ENCODE measurements around the gene PRKG1. TPM values are rescaled to one million over a fixed set of nuclear protein-coding genes. Genes with fewer than 3 reads are reported as not detected.

Gene PRKG1
- total and polyA plus RNA-seq, 2 of the 4 experiments (the other 2 are of a cell fraction): 3.5 to 18.3 TPM

DNA sequence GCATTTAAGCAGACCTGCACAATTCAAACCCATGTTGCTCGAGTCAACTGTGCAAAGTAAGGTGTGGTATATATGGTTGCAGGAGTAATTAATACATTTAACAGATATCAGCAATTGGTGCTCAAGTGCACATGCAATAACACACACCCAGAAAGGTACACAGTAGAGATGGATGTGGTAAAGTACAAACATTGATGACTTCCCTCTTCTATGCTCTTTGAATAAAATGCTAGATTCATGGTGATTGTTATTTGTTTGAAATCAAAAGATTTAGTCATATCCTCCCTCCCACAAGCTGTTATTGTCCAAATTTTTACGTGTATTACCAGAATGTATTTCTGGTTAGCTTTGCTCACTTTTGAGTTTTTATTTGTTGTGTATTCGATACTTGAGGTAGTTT, 887.1 kb downstream of the PRKG1 start:
- Histone ChIP-seq H3K4me3 (ENCODE audit: insufficient read depth, low read depth, low read length) (no peak overlapping the region), H2BK20ac (ENCODE audit: low read depth, low read length) (no peak overlapping the region), H2AFZ (replicated peaks; ENCODE audit: low read length, poor library complexity) (no peak overlapping the region), H4K8ac (ENCODE audit: low read depth in 2 of 2, low read length in 2 of 2) (no peak overlapping the region), H4K5ac (ENCODE audit: low read depth, low read length) (no peak overlapping the region), H3K56ac (ENCODE audit: extremely low read depth, insufficient read depth, low read length) (no peak overlapping the region), H3K23ac (ENCODE audit: low read depth, low read length) (no peak overlapping the region), H3K4me2 (ENCODE audit: low read depth, low read length) (no peak overlapping the region), H2AK5ac (ENCODE audit: low read depth, low read length) (no peak overlapping the region), H2BK5ac (ENCODE audit: low read depth, low read length, poor library complexity, severe bottlenecking) (no peak overlapping the region), H2BK15ac (ENCODE audit: low read depth, low read length) (no peak overlapping the region), H3K18ac (ENCODE audit: low read depth, low read length) (no peak overlapping the region), H3K9ac (ENCODE audit: low read depth, low read length) (no peak overlapping the region), H2BK120ac (ENCODE audit: low read depth, low read length) (no peak overlapping the region), H3K9me3 (ENCODE audit: control insufficient read depth, insufficient read depth, low read length) (no peaks in the 10 kb centered on the region), H3K36me3 (ENCODE audit: control insufficient read depth, insufficient read depth, low read length) (no peaks in the 10 kb centered on the region), H3K79me1 (ENCODE audit: low read depth in 1 of 2, low read length in 2 of 2) (no peaks in the 10 kb centered on the region), H3K27me3 (ENCODE audit: control insufficient read depth, insufficient read depth, low read length) (no peaks in the 10 kb centered on the region), H3K9me1 (ENCODE audit: insufficient read depth, low read length) (0 out of 2 replicates have a peak, but pooled peaks cover 2% of the 10 kb centered on the region), H3K4me1 (ENCODE audit: control insufficient read depth, insufficient read depth, low read length) (no peaks in the 10 kb centered on the region), H3K27ac (ENCODE audit: insufficient read depth, low read length) (no peak overlapping the region), H2AK9ac (replicated peaks; ENCODE audit: low read depth, low read length, poor library complexity) (no peak overlapping the region), H4K20me1 (ENCODE audit: insufficient read depth, low read length) (no peaks in the 10 kb centered on the region), H3K14ac (replicated peaks; ENCODE audit: low read depth, low read length) (no peak overlapping the region), H4K91ac (ENCODE audit: insufficient read depth, low read depth, low read length) (no peak overlapping the region), H3K4ac (ENCODE audit: low read depth, low read length) (no peak overlapping the region)
- intact Hi-C loops (cut with micrococcal nuclease) (loop anchor here (2.0 to 10.0 kb wide), 5 partner anchors 253 to 895 kb away; partner anchors contain the start of gene CSTF2T), in situ Hi-C loops (cut with MboI; ENCODE audit: low sequenced_read_pairs) (loop anchor here (10.0 to 25.0 kb wide), 2 partner anchors 549 to 897 kb away; no protein-coding TSS in a partner anchor), dilution Hi-C loops (cut with HindIII; ENCODE audit: low sequenced_read_pairs, unreplicated experiment) (no loop called here)
- DNase-seq (no peak), ATAC-seq (ENCODE audit: low read depth) (no peak)
- TF ChIP-seq, protein P1, sequence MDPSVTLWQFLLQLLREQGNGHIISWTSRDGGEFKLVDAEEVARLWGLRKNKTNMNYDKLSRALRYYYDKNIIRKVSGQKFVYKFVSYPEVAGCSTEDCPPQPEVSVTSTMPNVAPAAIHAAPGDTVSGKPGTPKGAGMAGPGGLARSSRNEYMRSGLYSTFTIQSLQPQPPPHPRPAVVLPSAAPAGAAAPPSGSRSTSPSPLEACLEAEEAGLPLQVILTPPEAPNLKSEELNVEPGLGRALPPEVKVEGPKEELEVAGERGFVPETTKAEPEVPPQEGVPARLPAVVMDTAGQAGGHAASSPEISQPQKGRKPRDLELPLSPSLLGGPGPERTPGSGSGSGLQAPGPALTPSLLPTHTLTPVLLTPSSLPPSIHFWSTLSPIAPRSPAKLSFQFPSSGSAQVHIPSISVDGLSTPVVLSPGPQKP (IDR thresholded peaks at IDR 0.05; ENCODE audit: borderline replicate concordance, low read depth, low read length): no peak
- TF ChIP-seq RAD21 (IDR thresholded peaks at IDR 0.05; ENCODE audit: low read length): no peak
- no peak for TF ChIP-seq CHD1 (IDR thresholded peaks at IDR 0.05; ENCODE audit: low read depth, low read length)
- no peak for TF ChIP-seq CEBPB (IDR thresholded peaks at IDR 0.05; ENCODE audit: low read depth, low read length)
- TF ChIP-seq BHLHE40 (IDR thresholded peaks at IDR 0.05; ENCODE audit: low read depth, low read length): no peak
- no peak for TF ChIP-seq MAFK (IDR thresholded peaks at IDR 0.05; ENCODE audit: low read depth, low read length)
- TF ChIP-seq NFE2L2 (IDR thresholded peaks at IDR 0.05; ENCODE audit: low read depth, low read length): no peak
- no peak for TF ChIP-seq POLR2A (IDR thresholded peaks at IDR 0.05; ENCODE audit: low read depth, low read length)
- no peak for TF ChIP-seq MAZ (IDR thresholded peaks at IDR 0.05; ENCODE audit: borderline replicate concordance, low read depth, low read length)
- TF ChIP-seq, protein P2, sequence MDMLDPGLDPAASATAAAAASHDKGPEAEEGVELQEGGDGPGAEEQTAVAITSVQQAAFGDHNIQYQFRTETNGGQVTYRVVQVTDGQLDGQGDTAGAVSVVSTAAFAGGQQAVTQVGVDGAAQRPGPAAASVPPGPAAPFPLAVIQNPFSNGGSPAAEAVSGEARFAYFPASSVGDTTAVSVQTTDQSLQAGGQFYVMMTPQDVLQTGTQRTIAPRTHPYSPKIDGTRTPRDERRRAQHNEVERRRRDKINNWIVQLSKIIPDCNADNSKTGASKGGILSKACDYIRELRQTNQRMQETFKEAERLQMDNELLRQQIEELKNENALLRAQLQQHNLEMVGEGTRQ (IDR thresholded peaks at IDR 0.05; ENCODE audit: low read depth, low read length): no peak
- TF ChIP-seq RFX5 (IDR thresholded peaks at IDR 0.05; ENCODE audit: low read depth, low read length): no peak
- TF ChIP-seq SMC3 (IDR thresholded peaks at IDR 0.05; ENCODE audit: low read depth, low read length): no peak
- TF ChIP-seq RCOR1 (IDR thresholded peaks at IDR 0.05; ENCODE audit: insufficient replicate concordance, low read length): no peak
- no peak for TF ChIP-seq MXI1 (IDR thresholded peaks at IDR 0.05; ENCODE audit: borderline replicate concordance, low read depth, low read length)
- TF ChIP-seq FOS (IDR thresholded peaks at IDR 0.05; ENCODE audit: low read depth, low read length): no peak
- TF ChIP-seq, protein P3, sequence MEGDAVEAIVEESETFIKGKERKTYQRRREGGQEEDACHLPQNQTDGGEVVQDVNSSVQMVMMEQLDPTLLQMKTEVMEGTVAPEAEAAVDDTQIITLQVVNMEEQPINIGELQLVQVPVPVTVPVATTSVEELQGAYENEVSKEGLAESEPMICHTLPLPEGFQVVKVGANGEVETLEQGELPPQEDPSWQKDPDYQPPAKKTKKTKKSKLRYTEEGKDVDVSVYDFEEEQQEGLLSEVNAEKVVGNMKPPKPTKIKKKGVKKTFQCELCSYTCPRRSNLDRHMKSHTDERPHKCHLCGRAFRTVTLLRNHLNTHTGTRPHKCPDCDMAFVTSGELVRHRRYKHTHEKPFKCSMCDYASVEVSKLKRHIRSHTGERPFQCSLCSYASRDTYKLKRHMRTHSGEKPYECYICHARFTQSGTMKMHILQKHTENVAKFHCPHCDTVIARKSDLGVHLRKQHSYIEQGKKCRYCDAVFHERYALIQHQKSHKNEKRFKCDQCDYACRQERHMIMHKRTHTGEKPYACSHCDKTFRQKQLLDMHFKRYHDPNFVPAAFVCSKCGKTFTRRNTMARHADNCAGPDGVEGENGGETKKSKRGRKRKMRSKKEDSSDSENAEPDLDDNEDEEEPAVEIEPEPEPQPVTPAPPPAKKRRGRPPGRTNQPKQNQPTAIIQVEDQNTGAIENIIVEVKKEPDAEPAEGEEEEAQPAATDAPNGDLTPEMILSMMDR (conservative IDR thresholded peaks at IDR 0.05; ENCODE audit: low read depth, low read length): no peak
- no CpG with 5 or more reads among the region's 3 CpGs for WGBS, 2 experiments (ENCODE audit: extremely low coverage in 2 of 2, insufficient read length in 1 of 2)
- ChIA-PET CTCF (interaction anchor here (1.2 to 1.5 kb wide), 2 partner anchors 255 to 897 kb away, joined by 3 to 4 read pairs; no protein-coding TSS in a partner anchor), POLR2A (ENCODE audit: unreplicated experiment) (no interaction called here)
- BruUV-seq (replicated peaks): no TSS peak
